ENCODE measurements around the gene PNKP.

PNKP gene

DNA sequence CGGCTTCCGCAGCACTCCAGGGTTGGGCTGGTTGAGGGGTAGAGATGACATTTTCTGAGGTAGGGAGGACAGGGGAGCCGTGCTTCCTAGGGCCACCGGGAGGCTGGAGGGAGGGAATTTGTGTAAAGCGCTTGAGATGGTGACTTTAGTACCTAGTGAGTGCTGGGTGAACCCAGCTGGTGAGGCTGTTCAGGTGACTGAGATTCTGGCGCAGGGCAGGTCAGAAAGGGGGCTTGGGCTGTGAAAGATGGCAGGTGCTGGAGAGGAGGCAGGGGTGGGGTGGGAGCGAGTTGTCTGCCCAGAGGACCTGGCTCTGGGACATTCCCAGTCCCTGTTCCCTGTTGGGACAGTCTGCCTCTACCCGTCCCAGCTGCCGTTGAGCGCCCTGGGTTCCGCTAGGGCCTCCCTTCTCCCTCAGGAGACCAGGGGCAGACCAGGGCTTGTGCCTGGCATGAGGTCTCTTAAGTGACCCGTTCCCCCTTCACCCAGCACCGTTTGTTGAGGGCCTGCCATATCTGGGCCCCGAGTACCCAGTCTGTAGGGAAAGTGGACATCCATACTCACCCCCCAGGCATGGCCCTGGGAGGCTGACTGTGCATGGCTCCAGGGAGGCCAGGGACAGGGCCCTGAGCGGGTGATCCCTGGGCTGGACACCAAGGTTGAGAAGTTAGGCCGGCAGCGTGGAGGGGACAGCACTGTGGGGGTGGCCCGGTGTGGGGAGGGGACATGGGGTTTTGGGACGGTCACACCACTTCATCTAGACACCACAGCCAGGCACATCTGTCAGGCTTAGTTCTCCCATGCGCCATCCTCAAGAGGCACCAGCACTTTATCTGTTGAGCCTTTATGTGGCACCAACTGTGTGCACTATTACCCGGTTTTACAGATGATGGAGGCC lies 11.5 kb downstream of the PNKP start (continued):
- no peak for TF ChIP-seq ZNF571 (tag by site-specific recombination; IDR thresholded peaks at IDR 0.05)
- TF ChIP-seq ZNF510 (tag by site-specific recombination; IDR thresholded peaks at IDR 0.05; ENCODE audit: insufficient replicate concordance), result no peak
- no peak for TF ChIP-seq IKZF3 (tag by site-specific recombination; IDR thresholded peaks at IDR 0.05)

DNA sequence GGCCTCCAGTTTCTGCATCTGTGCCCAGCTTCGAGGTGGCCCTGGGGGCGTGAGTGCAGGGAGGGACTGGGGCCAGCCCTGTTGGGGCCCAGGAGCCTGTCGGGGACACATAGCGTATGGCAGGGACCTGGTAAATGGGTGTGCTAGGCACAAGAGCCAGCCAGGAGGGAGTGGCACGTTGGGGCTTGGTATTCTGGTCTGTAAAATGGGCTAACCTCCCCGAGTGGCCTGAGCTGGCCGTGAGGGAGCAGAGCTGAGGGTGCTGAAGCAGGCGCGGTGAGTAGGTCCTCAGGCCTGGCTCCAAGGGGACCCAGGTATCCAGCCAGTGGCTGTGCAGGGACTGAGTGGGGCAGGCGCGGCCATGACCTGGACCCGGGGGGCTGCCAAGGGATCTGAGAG lies 12.1 kb downstream of the PNKP start:
- ChIA-PET POLR2A (interaction anchor here (8.8 kb wide), 1 partner anchor 9 kb away, joined by 128 read pairs; the partner anchor contains the start of gene PNKP), CTCF (interaction anchor here (0.5 kb wide), 1 partner anchor 103 kb away, joined by 3 read pairs; no protein-coding TSS in a partner anchor)
- H3K27ac ChIP-seq (ENCODE audit: extremely low read depth, low read depth, low read length), result 0 out of 2 replicates have a peak overlapping the region, but pooled peaks have one; percentile 43

DNA sequence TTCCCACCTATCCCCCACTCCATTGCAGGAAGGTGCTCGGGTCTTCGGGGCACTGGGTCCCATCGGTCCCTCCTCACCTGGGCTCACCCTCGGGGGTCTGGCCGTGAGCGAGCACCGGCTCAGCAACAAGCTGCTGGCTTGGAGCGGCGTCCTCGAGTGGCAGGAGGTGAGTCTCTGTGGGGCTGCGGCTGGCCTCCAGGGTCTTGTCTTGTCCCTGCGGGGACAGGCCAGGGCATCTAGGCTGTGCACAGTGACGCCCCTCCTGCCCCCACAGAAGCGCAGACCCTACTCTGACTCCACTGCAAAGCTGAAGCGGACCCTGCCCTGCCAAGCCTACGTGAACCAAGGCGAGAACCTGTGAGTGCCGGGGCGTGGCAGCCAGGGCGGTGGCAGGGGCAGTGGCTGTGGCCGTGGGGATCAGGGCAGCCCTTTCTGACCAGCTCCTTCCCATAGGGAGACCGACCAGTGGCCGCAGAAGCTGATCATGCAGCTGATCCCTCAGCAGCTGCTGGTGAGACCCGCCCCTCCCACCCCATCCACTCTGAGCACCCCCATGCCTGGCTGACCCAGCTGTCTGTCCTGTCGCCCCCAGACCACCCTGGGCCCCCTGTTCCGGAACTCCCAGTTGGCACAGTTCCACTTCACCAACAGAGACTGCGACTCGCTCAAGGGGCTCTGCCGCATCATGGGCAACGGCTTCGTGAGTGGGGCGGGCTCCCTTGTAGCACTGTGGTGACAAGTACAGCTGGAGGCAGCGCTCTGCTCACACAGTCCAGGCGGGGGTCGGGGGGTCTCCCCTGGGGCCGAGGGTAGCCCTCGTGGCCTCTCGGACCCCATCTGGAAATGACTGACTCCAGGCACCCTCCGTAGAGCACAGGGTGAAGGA lies 12.8 kb downstream of the PNKP start:
- TF ChIP-seq ZNF16 (tag by site-specific recombination; IDR thresholded peaks at IDR 0.05; ENCODE audit: low read depth), result no peak
- TF ChIP-seq ZNF223 (tag by site-specific recombination; IDR thresholded peaks at IDR 0.05), result no peak
- TF ChIP-seq ZNF157 (tag by site-specific recombination; IDR thresholded peaks at IDR 0.05), result no peak
- TF ChIP-seq OSR2 (tag by site-specific recombination; IDR thresholded peaks at IDR 0.05), result no peak
- no peak for TF ChIP-seq EGR2 (tag by site-specific recombination; IDR thresholded peaks at IDR 0.05; ENCODE audit: low read depth)
- TF ChIP-seq, protein P1, sequence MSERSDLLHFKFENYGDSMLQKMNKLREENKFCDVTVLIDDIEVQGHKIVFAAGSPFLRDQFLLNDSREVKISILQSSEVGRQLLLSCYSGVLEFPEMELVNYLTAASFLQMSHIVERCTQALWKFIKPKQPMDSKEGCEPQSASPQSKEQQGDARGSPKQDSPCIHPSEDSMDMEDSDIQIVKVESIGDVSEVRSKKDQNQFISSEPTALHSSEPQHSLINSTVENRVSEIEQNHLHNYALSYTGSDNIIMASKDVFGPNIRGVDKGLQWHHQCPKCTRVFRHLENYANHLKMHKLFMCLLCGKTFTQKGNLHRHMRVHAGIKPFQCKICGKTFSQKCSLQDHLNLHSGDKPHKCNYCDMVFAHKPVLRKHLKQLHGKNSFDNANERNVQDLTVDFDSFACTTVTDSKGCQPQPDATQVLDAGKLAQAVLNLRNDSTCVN (tag by site-specific recombination; optimal IDR thresholded peaks at IDR 0.05), result no peak
- TF ChIP-seq ZNF302 (tag by site-specific recombination; IDR thresholded peaks at IDR 0.05; ENCODE audit: low read depth), result no peak
- TF ChIP-seq ZFP3 (tag by site-specific recombination; IDR thresholded peaks at IDR 0.05; ENCODE audit: low read depth), result no peak
- TF ChIP-seq ZNF596 (tag by site-specific recombination; IDR thresholded peaks at IDR 0.05), result no peak
- no peak for TF ChIP-seq KLF1 (tag by site-specific recombination; IDR thresholded peaks at IDR 0.05)
- ChIA-PET POLR2A (interaction anchor here (1.0 to 8.8 kb wide), 3 partner anchors 10 to 42 kb away, joined by 4 to 128 read pairs (median 4); partner anchors contain the start of genes FUZ and PNKP), CTCF (interaction anchor here (0.7 to 1.6 kb wide), 2 partner anchors 12 to 1702 kb away, joined by 3 to 4 read pairs; no protein-coding TSS in a partner anchor)
- no peaks in the 10 kb centered on the region for H3K9me3 ChIP-seq (ENCODE audit: control insufficient read depth, insufficient read depth, low read depth, low read length)
- H3K4me3 ChIP-seq (ENCODE audit: low read depth, low read length), result no peak overlapping the region
- peaks cover 5 to 55% of the 10 kb centered on the region in 2 experiments for H3K36me3 ChIP-seq (ENCODE audit: control insufficient read depth in 2 of 2, insufficient read depth in 1 of 2, low read length in 2 of 2)
- peaks cover 15% of the 10 kb centered on the region; the same call in 1 of the 2 replicates for H3K4me1 ChIP-seq (ENCODE audit: control insufficient read depth, insufficient read depth, low read length)
- H3K27ac ChIP-seq (ENCODE audit: extremely low read depth, low read depth, low read length), result 0 out of 2 replicates have a peak overlapping the region, but pooled peaks have one; percentile 43

More for the DNA sequence above, 12.1 kb downstream of the PNKP start:
- Histone ChIP-seq H3K4me3 (ENCODE audit: low read depth, low read length) (no peak overlapping the region), H3K36me3 (ENCODE audit: control insufficient read depth in 2 of 2, insufficient read depth in 1 of 2, low read length in 2 of 2) (peaks cover 10 to 61% of the 10 kb centered on the region in 2 experiments), H3K9me3 (ENCODE audit: control insufficient read depth, insufficient read depth, low read depth, low read length) (no peaks in the 10 kb centered on the region), H3K4me1 (ENCODE audit: control insufficient read depth, insufficient read depth, low read length) (peaks cover 15% of the 10 kb centered on the region; the same call in 1 of the 2 replicates)
- no peak for TF ChIP-seq ZNF776 (tag by site-specific recombination; IDR thresholded peaks at IDR 0.05; ENCODE audit: borderline replicate concordance)
- TF ChIP-seq KLF1 (tag by site-specific recombination; IDR thresholded peaks at IDR 0.05), result peak; percentile 31; the same call in 1 of the 2 replicates
- no peak for TF ChIP-seq GLI4 (tag by site-specific recombination; IDR thresholded peaks at IDR 0.05)
- peak; percentile 50; the same call in 1 of the 2 replicates for TF ChIP-seq KLF8 (tag by site-specific recombination; IDR thresholded peaks at IDR 0.05)
- TF ChIP-seq KLF7 (tag by site-specific recombination; IDR thresholded peaks at IDR 0.05; ENCODE audit: borderline replicate concordance), result 0 out of 2 replicates have a peak, but pooled peaks have one; percentile 42
- peak; percentile 31; the same call in 1 of the 2 replicates for TF ChIP-seq KLF9 (tag by site-specific recombination; IDR thresholded peaks at IDR 0.05; ENCODE audit: low read depth)

Measured in HEK293 (cell line).